GM19324 (cell line): Measurements from ENCODE around the gene IL11RA.
"Not testable (repeated sequence)": the region's sequence is repeated elsewhere in the genome, so short reads cannot be mapped to it uniquely, and the experiment has no call there.

Experiments
- ATAC-seq: cut with Tn5 transposase; IDR thresholded peaks from one replicate; pipeline ENCODE4 v1.9.1; 2021; ENCODE audit warnings: mild to moderate bottlenecking, moderate library complexity; ENCODE audit not compliant: unreplicated experiment, low FRiP score

IL11RA gene

DNA sequence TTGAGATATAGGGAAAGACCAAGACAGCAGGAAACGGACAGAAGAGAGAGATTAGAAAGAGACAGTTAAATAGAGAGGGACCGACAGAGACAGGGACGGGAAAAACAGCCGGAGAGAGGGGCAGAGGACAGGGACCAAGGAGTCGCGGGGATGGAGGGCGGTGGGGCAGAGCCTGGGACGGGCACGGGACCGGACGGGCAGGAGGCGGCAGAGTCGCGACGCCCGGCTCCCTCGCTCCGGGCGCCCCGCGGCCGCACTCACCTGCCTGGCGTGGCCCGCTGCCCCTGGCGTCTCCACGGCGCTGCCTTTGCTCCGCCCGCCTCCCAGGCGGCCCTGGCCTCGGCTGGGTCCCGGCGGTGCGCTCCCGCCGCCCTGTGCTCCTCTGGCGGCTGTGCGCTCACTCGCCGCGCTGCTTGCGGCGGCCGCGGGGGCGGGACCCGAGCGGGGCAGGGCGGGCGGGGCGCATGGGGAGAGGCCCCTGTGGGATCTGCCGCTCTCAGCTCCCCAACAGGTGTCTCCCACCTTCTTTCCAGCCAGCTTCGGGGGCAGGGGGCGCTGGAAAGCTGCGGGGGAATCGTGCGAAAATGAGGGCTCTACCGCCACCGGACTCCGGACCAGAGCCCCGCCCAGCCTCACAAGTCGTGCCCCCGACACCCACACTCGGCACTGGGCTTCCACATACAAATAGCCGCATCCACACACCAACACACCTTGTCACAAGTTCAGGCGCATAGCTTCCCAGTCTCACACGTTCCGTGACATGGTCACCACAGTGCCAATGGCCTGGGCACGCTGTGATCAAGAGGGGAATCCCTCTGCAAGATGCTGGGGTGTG lies 23.1 kb upstream of the IL11RA start, which contains the start of gene ARID3C:
Gene ARID3C (minus strand): TSS at position 411 of the 835 bp plus-strand sequence. CDS start 1,052 bp downstream, outside the sequence.
- ATAC-seq, result no peak

DNA sequence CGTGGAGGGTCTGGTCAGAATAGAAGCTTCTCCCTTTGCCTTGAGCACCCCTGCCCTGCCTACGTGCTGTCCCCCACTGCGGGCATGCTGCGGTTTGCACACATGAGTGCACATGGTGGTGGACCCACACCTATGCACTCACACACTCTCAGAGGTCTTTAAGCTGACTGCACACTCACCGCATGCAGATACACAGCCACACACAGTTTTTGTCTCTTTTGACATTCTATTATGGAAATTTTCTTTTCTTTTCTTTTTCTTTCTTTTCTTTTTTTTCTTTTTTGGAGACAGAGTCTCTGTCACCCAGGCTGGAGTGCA lies 22.5 kb upstream of the IL11RA start:
- no peak for ATAC-seq

DNA sequence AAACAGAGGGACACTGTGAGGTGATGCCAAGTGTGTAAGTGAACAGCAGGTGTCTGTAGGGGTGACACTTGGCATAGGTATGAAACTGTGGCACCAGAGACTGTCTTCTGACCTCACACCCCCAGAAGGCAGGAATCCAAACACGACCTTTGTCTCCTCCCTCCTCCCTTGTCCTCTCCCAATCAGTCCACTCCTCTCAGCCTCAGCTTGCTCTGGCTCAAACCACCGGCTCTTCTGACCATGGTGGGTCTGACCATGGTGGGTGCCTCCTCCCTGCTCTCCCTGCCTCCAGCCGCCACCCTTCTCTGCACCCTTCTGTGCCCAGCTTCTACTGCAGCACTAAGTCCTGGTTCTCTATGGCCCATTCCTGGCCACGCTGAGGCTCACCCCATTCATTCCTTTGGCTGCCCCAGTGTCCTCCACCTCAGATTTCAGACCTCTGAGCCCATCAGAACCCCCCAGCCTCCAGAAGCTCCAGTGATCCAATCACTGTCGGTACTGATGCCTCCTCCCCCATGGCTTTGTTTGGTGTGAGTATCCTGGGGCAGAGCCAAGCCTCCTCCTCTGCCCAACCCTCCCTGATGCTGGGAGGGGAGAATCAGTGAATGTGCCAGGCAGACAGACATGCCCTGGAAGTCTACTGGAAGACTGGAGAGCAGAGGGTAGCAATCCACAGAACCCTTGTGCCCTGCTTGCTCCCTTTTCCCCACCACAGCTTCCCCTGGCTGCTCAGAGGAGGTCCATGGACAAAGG lies 21.4 kb upstream of the IL11RA start:
- no peak for ATAC-seq

DNA sequence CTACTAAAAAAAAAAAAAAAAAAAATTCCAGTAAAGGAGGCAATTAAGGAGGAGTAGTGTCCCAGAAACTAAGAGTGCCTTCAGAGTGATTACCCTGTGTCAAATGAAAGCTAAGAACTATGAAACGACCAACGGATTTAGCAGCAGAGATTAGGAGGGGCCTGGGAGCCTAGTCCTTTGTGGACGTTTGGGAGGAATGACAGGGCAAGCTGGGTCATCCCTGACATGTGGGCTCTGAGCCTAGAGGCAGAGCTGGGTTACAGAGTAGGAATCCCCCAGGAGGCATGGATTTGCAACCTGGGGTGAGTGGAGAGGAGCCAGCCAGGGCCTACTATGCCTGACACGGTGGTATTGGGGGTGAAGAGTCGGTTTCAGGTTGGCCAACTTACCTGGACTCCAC lies 18.8 kb upstream of the IL11RA start:
- no peak for ATAC-seq

DNA sequence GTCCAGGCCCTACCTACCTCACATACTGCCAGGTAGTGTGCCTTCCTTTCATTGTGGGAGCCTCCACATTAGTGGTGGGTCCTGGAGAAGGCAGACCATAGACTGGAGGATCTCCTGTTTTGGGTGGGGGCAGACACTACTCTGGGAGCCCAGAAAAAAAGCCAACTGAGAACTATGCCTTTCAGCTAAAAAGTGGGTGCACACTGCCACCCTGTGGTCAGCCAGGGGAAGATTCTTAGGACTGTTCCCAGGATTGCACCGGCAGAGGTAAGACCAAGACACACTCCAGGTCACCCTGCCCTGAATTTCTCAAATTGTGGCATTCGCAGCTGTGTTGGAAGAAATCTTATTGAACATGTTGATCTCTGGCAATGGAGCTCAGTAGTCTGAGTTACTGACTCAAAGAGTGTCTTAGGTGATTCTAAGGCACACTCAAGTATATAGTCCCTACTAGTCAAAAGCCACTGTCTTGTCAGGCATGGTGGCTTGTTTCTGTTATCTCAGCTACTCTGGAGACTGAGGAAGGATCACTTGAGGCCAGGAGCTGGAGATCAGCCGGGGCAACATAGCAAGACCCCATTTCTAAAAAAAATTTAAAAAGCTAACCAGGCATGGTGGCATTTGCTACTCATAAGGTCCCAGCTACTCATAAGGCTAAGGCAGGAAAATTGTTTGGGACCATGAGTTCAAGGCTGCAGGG lies 18.0 kb upstream of the IL11RA start:
- no peak for ATAC-seq

DNA sequence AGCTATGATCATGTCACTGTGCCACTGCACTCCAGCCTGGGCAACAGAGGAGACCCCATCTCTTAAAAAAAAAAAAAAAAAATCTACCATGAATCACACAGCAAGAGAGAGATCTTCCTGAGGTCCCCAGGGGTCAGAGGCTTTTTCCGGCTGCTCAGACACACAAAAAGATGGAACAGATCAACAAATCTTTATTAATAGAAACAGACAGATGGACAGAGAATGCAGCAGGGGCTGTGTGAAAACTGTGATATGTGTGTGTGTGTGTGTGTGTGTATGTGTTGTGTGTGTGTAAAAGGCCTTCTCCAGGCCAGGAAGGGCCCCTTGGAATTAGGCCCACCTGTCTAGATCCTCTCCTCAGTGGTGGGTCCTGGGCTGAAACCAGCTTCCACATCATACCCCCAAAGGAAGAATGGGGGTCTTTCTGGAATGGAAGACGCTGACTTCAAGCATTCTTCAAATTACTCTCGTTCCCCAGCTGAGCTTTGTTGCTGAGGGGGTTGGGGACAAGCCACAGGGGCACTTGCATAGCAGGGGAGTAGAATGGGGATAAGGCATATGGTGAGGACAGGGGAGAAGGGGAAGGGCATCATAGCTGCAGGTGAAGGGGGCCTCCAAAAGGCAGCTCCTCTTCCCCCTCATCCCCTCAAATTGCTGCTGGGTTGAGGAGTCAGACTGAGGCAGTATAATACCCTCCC lies 17.3 kb upstream of the IL11RA start:
- no peak for ATAC-seq

DNA sequence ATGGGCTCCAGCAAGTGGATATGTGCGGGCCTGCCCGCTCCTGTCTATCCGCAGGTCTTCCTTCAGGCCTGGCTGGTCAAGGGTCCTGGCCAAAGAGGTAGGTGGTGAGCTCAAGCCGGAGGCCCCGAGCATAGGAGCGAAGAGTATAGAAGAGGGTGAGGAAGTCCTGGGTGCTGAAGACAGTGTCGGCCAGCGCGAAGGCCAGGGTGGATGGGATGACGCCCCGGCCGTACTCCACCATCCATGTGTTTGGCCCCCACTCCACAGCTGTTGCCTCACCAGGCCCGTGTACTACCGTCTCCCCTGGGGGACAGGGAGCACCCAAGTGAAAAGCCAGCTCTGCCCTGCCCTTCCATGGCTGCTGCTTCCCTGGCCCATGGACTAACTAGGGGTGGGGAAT lies 16.4 kb upstream of the IL11RA start:
- no peak for ATAC-seq

DNA sequence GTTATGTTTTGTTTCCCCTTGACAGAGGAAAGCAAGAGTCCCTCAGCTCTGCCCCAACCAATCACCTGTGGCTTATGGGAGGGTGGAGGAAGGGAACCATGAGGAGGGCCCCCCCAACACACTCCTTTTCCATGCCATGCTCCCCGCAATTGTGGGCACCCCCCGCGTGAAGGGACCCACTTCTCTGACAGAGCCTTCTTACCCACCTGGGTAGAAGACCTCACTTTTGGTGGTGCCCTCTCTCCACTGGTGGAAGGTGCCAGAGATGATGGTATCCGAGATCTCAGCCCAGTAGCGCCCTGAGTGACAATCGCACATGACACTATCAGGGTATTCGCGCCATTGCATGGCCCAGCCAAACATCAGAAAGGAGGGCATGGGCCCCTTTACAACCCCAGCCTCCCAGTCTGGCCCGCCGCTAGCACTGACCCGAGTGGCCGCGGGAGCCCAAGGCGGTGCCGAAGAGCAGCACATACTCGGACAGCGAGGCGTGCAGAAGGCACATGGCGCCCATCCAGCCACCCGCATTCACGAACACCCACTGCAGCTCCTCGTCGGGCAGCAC lies 15.1 kb upstream of the IL11RA start:
- ATAC-seq, result no peak

DNA sequence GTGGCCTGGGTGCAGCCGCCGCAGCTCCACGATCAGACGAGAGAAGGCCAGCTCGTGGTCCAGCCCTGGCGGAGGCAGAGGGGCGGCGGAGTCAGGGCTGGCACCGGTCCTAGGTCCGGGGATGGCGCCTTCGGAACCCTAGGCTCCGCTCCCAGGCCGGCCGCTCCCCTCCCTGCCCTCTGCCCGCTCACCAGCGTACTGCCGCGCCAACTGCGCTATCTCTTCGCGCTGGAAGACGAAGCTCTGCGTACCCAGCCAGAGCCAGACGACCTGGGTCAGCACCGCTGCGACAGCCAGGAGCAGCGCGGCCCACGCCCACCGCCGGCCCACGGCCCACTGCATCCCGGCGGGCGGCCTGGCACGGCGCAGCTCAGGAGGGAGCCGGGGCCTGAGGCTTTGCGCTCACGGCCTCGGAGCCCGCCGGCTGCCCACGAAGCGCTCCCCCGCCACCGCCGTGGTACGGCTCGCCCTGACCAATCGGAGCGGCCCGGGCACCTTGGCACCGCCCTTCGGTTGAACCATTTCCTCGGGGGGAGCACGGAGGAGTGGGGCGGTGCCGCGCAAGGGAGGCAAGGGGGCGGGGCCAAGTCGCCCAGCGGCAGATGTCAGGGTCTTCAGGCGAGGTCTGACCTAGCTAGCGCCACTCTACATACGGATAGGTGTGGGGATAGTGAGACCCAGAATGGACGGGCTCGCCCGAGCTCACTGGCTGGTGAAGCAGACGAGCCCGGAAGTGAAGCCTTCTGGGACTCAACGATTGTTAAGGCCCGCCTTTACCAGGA lies 14.4 kb upstream of the IL11RA start, which contains the start of gene SIGMAR1:
Gene SIGMAR1 (minus strand): TSS at position 432 of the 782 bp plus-strand sequence. CDS start 90 bp downstream, at position 342.
- ATAC-seq, result peak; percentile 96

DNA sequence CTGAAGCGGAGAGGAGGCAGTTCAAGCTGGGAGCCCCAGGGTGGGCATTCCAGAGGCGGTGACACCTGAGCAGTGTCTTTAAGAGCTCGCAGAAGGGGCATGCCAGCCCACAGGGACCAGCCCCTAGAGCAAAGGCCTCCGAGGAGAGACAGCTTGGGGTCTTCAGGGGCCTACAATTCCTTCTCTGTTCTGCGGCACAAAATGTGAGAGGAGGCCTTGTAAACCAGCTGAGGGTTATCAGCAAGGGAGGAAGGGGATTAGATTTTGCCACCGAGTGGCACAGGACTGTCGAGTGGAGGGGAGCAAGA lies 13.9 kb upstream of the IL11RA start:
- ATAC-seq, result no peak

DNA sequence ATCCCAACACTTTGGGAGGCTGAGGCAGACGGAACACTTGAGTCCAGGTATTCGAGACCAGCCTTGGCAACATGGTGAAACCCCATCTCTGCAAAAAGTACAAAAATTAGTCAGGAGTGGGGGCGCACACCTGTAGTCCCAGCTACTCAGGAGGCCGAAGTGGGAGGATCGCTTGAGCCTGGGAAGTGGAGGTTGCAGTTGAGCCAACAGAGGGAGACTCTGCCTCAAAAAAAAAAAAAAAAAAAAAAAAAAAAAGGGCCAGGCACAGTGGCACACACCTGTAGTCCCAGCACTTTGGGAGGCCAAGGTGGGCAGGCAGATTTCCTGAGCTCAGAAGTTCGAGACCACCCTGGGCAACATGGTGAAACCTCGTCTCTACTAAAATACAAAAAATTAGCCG lies 12.7 kb upstream of the IL11RA start:
- not testable (repeated sequence) for ATAC-seq

DNA sequence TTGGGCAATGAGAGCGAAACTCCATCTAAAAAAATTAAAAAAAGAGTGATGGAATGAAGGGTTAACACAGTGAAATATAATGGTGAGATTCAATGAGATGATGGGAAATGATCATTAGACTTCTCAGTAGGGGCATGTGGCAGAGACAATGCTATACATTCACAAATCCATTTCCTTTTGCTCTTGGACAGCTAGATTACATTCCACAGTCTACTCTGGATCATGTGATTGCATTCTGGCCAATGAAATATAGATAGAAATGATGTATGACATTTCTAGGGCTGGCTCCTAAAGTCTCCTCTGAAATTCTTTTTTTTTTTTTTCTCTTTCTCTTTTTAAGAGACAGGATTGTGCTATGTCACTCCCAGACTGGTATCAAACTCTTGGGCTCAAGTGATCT lies 9.3 kb upstream of the IL11RA start:
- no peak for ATAC-seq

DNA sequence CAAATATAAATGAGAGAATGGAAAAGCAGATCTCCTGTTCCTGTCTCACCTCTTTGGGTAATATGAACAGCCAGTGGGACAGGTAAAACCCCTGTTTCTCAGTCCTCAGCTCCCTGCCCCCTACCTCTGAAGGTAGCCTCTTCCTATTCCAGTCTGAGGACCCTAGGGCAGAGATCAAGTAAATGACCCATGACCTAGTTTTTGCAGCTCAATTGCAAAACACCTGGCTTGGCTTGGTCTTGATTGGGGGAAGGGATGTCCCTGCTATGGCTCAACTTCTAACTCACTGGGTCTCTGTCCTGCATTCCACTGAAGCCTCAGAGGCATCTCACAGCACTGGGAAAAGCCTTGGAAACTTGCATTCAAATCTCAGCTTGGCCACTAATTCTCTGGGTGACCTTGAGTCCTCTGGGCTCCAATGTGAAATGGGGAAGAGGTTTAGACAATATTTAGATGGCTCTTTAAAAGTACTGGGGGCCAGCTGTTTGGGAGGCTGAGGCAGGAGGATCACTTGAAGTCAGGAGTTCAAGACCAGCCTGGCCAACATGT lies 7.1 kb upstream of the IL11RA start:
- ATAC-seq, result no peak

DNA sequence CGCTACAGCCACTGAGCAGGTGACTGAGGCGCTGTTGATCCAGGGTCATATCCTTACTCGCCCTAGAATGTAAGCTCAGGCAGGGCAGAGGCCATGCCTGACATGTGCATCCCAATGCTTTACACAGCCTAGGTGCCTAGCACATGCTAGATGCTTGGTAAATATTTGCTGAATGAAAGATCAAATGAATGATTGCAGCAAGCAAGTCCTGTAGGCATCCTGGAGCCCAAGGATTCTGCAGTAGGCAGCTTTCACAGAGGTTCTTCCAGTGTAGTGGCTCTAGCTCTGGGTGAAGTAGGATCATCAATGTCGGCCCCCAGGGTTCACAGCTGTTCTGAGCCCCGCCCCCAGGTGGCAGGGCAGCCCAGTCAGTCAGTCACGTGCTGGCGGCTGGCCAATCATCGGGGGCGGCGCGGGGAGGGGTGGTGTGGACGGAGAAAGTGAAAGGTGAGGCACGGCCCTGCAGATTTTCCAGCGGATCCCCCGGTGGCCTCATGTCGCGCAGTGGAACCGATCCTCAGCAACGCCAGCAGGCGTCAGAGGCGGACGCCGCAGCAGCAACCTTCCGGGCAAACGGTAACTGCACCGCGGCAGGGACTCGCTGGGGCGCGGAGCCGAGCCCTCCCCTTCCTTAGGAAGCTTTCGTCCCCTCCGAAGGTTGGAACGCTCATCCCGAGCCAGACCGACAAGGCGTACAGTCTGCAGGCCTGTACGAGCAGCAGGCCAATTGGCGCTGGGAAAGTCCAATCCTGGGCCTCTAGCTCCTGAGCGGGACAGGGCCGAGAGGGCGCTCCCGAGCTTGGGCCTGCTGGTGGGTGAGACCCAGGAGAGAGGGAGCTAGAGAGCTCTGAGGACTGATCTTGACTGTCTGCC lies 5.5 kb upstream of the IL11RA start, which contains the start of gene GALT:
Gene GALT (plus strand): TSS at position 465 of the 873 bp plus-strand sequence. CDS start 30 bp downstream, at position 495.
- ATAC-seq, result peak; percentile 86

DNA sequence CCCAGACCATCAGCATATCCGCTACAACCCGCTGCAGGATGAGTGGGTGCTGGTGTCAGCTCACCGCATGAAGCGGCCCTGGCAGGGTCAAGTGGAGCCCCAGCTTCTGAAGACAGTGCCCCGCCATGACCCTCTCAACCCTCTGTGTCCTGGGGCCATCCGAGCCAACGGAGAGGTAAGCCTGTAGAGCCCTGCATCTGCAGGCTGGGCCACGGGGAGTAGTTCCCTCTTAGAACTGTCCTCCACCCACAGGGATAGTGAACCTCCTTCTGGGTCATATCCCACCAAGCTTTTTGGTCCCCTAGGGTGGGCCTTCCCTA lies 4.9 kb upstream of the IL11RA start:
- ATAC-seq, result no peak

DNA sequence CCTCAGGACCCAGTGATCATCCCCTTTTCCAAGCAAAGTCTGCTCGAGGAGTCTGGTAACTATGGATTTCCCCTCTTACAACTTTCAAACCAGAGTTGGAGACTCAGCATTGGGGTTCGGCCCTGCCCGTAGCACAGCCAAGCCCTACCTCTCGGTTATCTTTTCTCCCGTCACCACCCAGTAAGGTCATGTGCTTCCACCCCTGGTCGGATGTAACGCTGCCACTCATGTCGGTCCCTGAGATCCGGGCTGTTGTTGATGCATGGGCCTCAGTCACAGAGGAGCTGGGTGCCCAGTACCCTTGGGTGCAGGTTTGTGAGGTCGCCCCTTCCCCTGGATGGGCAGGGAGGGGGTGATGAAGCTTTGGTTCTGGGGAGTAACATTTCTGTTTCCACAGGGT lies 4.3 kb upstream of the IL11RA start:
- no peak for ATAC-seq

DNA sequence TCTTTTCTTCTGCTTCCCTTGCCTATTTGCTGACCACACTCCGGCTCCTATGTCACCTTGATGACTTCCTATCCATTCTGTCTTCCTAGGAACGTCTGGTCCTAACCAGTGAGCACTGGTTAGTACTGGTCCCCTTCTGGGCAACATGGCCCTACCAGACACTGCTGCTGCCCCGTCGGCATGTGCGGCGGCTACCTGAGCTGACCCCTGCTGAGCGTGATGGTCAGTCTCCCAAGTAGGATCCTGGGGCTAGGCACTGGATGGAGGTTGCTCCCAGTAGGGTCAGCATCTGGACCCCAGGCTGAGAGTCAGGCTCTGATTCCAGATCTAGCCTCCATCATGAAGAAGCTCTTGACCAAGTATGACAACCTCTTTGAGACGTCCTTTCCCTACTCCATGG lies 3.3 kb upstream of the IL11RA start:
- ATAC-seq, result no peak

DNA sequence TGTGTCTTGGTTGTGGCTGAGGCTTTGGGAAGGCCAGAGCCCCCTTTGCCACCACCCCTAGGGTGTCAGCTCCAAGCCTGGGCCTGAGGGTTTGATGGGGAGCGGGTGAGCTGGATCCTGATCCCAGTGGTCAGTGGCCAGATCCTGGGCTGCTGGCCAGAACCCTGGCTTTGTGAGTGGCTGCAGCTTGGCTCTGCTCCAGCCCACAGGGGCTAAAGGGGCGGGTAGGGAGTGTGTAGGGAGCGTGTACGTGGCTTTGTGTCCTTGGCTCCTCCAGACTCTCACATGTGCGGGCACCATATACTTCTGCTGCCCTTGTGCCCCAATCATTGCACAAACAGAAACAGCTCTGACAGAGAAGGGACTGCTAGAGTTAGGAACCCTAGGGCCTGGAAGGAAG lies 1.2 kb upstream of the IL11RA start:
- no peak for ATAC-seq
